Measurements from ENCODE around the gene MOSMO.

- no peak for TF ChIP-seq POLR2A (IDR thresholded peaks at IDR 0.05)
- peak in 1 of 6 experiments; percentile 7 for TF ChIP-seq CTCF (IDR thresholded peaks at IDR 0.05)
Measured at GRCh38 chr16:22007159-22007508, 777 bp upstream of the MOSMO start.

Measured in adrenal gland (tissue), 5 donors.